ENCODE results near the gene PLCB4.

Gene PLCB4

DNA sequence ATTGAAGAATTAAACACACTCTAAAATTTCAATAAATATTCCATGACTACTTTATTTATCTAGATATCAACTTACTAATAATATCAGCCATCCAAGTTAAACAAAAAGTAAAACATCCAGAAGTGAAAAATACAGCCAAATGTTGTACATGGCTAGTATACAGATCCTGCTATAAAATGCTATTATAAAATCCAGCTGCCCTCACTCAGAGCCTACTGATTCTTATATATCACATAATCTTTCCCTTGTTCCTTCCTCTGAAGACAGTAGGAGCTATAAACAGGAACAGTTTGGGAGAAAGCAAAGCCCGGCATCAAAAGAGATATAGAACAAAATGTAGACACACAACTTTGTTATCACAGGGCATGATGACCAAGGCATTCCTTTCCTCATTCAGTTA, 212.9 kb downstream of the PLCB4 start:
- no peak overlapping the region for H3K4me3 ChIP-seq (replicated peaks; ENCODE audit: low read depth, low read length)
- DNase-seq (ENCODE audit: extremely low read depth, low read depth), result no peak
- TF ChIP-seq, protein P1, sequence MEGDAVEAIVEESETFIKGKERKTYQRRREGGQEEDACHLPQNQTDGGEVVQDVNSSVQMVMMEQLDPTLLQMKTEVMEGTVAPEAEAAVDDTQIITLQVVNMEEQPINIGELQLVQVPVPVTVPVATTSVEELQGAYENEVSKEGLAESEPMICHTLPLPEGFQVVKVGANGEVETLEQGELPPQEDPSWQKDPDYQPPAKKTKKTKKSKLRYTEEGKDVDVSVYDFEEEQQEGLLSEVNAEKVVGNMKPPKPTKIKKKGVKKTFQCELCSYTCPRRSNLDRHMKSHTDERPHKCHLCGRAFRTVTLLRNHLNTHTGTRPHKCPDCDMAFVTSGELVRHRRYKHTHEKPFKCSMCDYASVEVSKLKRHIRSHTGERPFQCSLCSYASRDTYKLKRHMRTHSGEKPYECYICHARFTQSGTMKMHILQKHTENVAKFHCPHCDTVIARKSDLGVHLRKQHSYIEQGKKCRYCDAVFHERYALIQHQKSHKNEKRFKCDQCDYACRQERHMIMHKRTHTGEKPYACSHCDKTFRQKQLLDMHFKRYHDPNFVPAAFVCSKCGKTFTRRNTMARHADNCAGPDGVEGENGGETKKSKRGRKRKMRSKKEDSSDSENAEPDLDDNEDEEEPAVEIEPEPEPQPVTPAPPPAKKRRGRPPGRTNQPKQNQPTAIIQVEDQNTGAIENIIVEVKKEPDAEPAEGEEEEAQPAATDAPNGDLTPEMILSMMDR (IDR thresholded peaks at IDR 0.05; ENCODE audit: low read depth, low read length, missing control alignments), result no peak

DNA sequence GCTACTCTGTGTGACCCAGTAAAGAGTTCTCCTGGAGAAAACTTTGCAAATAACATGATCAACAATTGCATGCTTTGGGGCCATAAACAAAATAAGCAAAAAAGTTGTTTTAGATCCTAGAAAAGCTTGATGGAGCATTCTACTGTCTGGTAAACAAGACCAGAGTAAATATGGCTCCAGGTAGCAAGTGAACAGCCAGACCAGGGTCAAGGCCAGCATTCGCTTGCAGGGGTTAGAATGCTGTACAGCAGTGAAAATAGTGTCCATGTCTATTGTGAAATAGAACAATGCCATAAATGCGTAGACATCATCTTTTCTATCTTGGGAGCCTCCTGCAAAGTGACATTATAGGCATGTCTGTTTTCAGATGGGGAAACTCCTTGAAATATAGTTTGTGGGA, 216.7 kb downstream of the PLCB4 start:
- no peak overlapping the region for H3K4me3 ChIP-seq (replicated peaks; ENCODE audit: low read depth, low read length)
- TF ChIP-seq, protein P1 (IDR thresholded peaks at IDR 0.05; ENCODE audit: low read depth, low read length, missing control alignments), result no peak
- DNase-seq (ENCODE audit: extremely low read depth, low read depth), result no peak

DNA sequence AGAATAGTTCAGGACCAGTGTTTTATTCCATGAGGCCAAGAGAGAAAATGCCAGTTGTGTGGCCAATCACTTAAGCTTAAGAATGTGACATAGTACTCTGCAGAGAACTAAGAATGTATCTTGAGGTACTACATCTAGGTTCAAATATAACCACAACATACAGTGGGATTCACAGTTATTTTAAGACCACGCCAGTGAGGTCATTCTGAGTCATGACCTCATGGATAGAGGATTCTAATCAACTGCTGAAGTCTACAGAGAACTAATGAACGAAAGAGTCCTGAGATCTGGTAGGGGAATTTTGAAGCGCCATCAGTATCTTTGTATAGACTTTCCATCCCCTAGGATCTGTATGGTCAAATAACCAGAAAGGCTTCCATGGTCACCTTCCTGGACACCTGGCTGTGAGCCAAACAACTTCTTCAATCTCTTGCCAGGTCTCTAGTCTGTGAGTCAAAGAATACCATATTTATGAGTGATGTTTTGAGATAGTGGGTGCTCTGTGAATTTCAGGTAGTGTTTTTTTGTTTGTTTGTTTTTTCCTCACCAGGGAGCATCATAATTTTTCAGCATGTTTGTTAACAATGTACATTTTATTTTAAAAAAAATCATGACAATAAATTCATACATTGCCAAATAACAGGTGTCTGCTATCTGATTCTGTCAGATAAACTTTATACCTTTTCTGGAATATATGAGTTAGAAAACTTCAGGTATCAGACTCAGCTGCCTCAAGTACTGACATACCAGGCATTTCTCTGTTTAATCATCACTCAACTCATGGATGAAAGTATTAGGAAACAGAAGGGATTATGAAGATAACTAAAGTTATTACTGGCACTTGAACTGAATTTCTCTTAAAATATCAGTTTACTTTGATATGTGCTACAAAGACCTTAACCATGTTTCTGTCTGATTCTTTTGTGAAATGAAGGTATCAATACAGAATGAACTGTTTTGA, 217.9 kb downstream of the PLCB4 start:
- DNase-seq (ENCODE audit: extremely low read depth, low read depth), result no peak
- TF ChIP-seq, protein P1 (IDR thresholded peaks at IDR 0.05; ENCODE audit: low read depth, low read length, missing control alignments), result no peak
- H3K4me3 ChIP-seq (replicated peaks; ENCODE audit: low read depth, low read length), result no peak overlapping the region

DNA sequence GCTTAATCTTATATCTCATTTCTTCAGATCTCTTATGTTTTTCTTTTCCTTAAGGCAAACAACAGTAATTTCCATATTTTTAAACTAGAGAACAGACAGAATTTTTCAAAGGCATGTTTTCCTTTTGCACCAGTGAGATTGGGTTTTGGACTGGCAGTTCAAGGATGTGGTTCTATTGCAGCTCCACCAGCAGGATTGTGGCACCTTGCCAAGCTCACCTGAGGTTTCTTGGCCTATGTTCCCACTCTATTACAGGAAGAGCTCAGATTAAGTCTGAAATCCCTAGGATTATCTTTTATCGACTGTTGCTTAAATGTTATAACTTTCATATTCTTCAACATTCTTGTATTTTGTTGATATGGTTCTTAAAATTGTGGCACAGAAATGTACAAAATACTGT, 218.9 kb downstream of the PLCB4 start:
- H3K4me3 ChIP-seq (replicated peaks; ENCODE audit: low read depth, low read length), result no peak overlapping the region
- TF ChIP-seq, protein P1 (IDR thresholded peaks at IDR 0.05; ENCODE audit: low read depth, low read length, missing control alignments), result no peak
- DNase-seq (ENCODE audit: extremely low read depth, low read depth), result no peak

DNA sequence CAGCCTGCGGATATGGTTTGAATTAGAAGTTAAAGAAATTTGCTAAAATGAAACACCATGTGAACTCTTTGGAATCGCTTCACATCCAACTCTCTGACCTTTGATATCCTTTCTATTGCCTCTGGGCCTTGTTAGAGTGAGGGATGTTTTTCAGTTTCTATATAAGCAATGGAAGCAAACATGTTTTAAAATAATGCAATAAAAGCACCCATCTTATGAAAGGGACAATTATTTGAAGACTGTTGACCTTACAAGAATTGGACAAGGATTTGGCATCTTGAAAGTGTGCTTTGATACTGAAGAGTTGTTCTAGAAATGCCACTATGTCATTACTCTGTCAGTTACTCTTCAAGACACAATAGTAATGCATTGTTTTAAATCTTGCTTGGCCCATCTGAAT, 221.4 kb downstream of the PLCB4 start:
- TF ChIP-seq, protein P1 (IDR thresholded peaks at IDR 0.05; ENCODE audit: low read depth, low read length, missing control alignments), result no peak
- DNase-seq (ENCODE audit: extremely low read depth, low read depth), result no peak

DNA sequence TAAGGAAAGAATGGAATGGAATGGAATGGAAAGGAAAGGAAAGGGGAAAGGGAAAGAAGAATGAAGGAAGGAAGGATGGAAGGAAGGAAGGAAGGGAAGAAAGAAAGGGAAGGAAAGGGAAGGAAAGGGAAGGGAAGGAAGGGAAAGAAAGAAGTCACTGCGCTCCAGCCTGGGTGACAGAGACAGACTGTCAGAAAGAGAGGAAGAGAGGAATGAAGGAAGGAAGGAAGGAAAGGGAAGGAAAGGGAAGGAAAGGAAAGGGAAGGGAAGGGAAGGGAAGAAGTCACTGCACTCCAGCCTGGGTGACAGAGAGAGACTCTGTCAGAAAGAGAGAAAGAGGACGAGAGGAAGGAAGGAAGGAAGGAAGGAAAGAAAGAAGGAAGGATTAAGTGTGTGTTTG, 224.3 kb downstream of the PLCB4 start:
- TF ChIP-seq, protein P1 (IDR thresholded peaks at IDR 0.05; ENCODE audit: low read depth, low read length, missing control alignments), result no peak
- no peak for DNase-seq (ENCODE audit: extremely low read depth, low read depth)
- H3K4me3 ChIP-seq (replicated peaks; ENCODE audit: low read depth, low read length), result no peak overlapping the region

More for the DNA sequence above, 221.4 kb downstream of the PLCB4 start:
- no peak overlapping the region for H3K4me3 ChIP-seq (replicated peaks; ENCODE audit: low read depth, low read length)

Measured in HFF-Myc (cell line).